Measurements from ENCODE around the gene WNT7B.

WNT7B gene

GRCh38 chr22:45969801-45970470, 7.0 kb downstream of the WNT7B start:
- no peak for DNase-seq

GRCh38 chr22:45969414-45969799, 7.6 kb downstream of the WNT7B start:
- DNase-seq, result peak; percentile 6

GRCh38 chr22:45968751-45969413, 8.1 kb downstream of the WNT7B start:
- no peak for DNase-seq

- DNase-seq, result no peak
Measured at GRCh38 chr22:45968003-45968650, 8.8 kb downstream of the WNT7B start.

GRCh38 chr22:45966895-45967365, 10.0 kb downstream of the WNT7B start:
- no peak for DNase-seq

GRCh38 chr22:45966320-45966894, 10.6 kb downstream of the WNT7B start:
- no peak for DNase-seq

GRCh38 chr22:45965563-45965962, 11.4 kb downstream of the WNT7B start:
- DNase-seq, result no peak

GRCh38 chr22:45964926-45965527, 11.9 kb downstream of the WNT7B start:
- no peak for DNase-seq

- DNase-seq, result no peak
Measured at GRCh38 chr22:45964372-45964771, 12.6 kb downstream of the WNT7B start.

GRCh38 chr22:45963821-45964220, 13.1 kb downstream of the WNT7B start:
- no peak for DNase-seq

GRCh38 chr22:45962756-45963324, 14.1 kb downstream of the WNT7B start:
- no peak for DNase-seq

GRCh38 chr22:45962434-45962718, 14.6 kb downstream of the WNT7B start:
- no peak for DNase-seq

- no peak for DNase-seq
Measured at GRCh38 chr22:45961679-45962433, 15.1 kb downstream of the WNT7B start.

GRCh38 chr22:45960477-45961386, 16.2 kb downstream of the WNT7B start:
- no peak for DNase-seq

- no peak for DNase-seq
Measured at GRCh38 chr22:45959719-45960476, 17.1 kb downstream of the WNT7B start.

GRCh38 chr22:45958971-45959370, 18.0 kb downstream of the WNT7B start:
- DNase-seq, result no peak

- DNase-seq, result no peak
Measured at GRCh38 chr22:45957826-45958225, 19.1 kb downstream of the WNT7B start.

GRCh38 chr22:45953178-45953577, 23.8 kb downstream of the WNT7B start:
- no peak for DNase-seq

GRCh38 chr22:45952553-45952952, 24.4 kb downstream of the WNT7B start:
- DNase-seq, result no peak

- DNase-seq, result no peak
Measured at GRCh38 chr22:45952151-45952550, 24.8 kb downstream of the WNT7B start.

GRCh38 chr22:45949891-45950290, 27.1 kb downstream of the WNT7B start:
- no peak for DNase-seq
